Peyer's patch (tissue), 4 donors: ENCODE data around the gene KLHL29. TPM values are rescaled to one million over a fixed set of nuclear protein-coding genes. Genes with fewer than 3 reads are reported as not detected.

Experiments
- DNase-seq, 3 donors: peaks; one replicate each; pipeline ENCODE4 v3.0.0-alpha.2; 2017 to 2019
- H3K27ac ChIP-seq, 4 donors: fragments of 200-600 bp; sonication (generic); one replicate each; pipeline ENCODE4 v1.5.1; 2016 to 2019
- H3K27me3 ChIP-seq, 2 donors: fragments of 200-600 bp; sonication (generic); one replicate each; pipeline ENCODE4 v1.5.1; 2019
- H3K36me3 ChIP-seq, 3 donors: fragments of 200-600 bp; sonication (generic); one replicate each; pipeline ENCODE4 v1.5.1; 2016 to 2019
- H3K4me1 ChIP-seq, 4 donors: fragments of 200-600 bp; sonication (generic); one replicate each; pipeline ENCODE4 v1.5.1; 2016 to 2019
- H3K4me3 ChIP-seq, 4 donors: fragments of 200-600 bp; sonication (generic); 1 replicate in 3 of 4; 2 replicates in 1 of 4; pipeline ENCODE4 v1.5.1; 2016 to 2019; ENCODE audit warnings: mild to moderate bottlenecking in 1 of 4
- H3K9me3 ChIP-seq, 4 donors: fragments of 200-600 bp; sonication (generic); one replicate each; pipeline ENCODE4 v1.5.1; 2016 to 2019; ENCODE audit warnings: mild to moderate bottlenecking in 1 of 4
- CTCF ChIP-seq, 6 experiments: fragments of 450-650 bp in 4 of 6; fragments of 200-600 bp in 2 of 6; sonication (generic) in 1 of 6; IDR thresholded peaks; one replicate each; pipeline ENCODE4 v1.5.1; 2017 to 2019; ENCODE audit warnings: antibody characterized with exemption in 6 of 6, mild to moderate bottlenecking in 3 of 6, moderate library complexity in 1 of 6
- POLR2A ChIP-seq, 2 donors: fragments of 450-650 bp; IDR thresholded peaks; one replicate each; pipeline ENCODE4 v1.5.1; 2017; ENCODE audit warnings: antibody characterized with exemption in 2 of 2, mild to moderate bottlenecking in 2 of 2, moderate library complexity in 2 of 2
- total RNA-seq, 4 donors: library from RNA; depleted of rRNA; stranded (reverse); fragments of >200 nt; gene quantifications; one replicate each; pipeline ENCODE4 v1.1.0, GENCODE V29; 2016

Gene KLHL29
- total RNA-seq, 4 donors from 2014 or later = 1.1 to 18.2 (median 5.0) TPM

GRCh38 chr2:23491591-23492336, 106.8 kb downstream of the KLHL29 start:
- H3K9me3 ChIP-seq = no peaks in the 10 kb centered on the region
- peaks cover 0 to 13% (median 0%) of the 10 kb centered on the region in 4 donors for H3K4me1 ChIP-seq
- H3K4me3 ChIP-seq = no peak overlapping the region
- no peaks in the 10 kb centered on the region for H3K36me3 ChIP-seq
- H3K27me3 ChIP-seq = no peaks in the 10 kb centered on the region
- no peak for TF ChIP-seq POLR2A (IDR thresholded peaks at IDR 0.05)
- TF ChIP-seq CTCF (IDR thresholded peaks at IDR 0.05) = no peak
- no peak overlapping the region for H3K27ac ChIP-seq
- no peak for DNase-seq

- H3K4me3 ChIP-seq = no peak overlapping the region
- TF ChIP-seq POLR2A (IDR thresholded peaks at IDR 0.05) (no peak), CTCF (IDR thresholded peaks at IDR 0.05) (no peak)
- H3K27me3 ChIP-seq = no peaks in the 10 kb centered on the region
- H3K36me3 ChIP-seq = no peaks in the 10 kb centered on the region
- no peaks in the 10 kb centered on the region for H3K9me3 ChIP-seq
- H3K4me1 ChIP-seq = peaks cover 0 to 13% (median 0%) of the 10 kb centered on the region in 4 donors
- DNase-seq = no peak
- no peak overlapping the region for H3K27ac ChIP-seq
These were observed 107.3 kb downstream of the KLHL29 start for GRCh38 chr2:23492337-23492675.

- Histone ChIP-seq H3K27me3 (no peaks in the 10 kb centered on the region), H3K9me3 (no peaks in the 10 kb centered on the region), H3K4me1 (peaks cover 0 to 13% (median 0%) of the 10 kb centered on the region in 4 donors), H3K27ac (no peak overlapping the region), H3K4me3 (no peak overlapping the region), H3K36me3 (no peaks in the 10 kb centered on the region)
- no peak for DNase-seq
- TF ChIP-seq CTCF (IDR thresholded peaks at IDR 0.05) = no peak
These were observed 107.9 kb downstream of the KLHL29 start for GRCh38 chr2:23492921-23493320.

GRCh38 chr2:23493846-23494245, 108.9 kb downstream of the KLHL29 start:
- TF ChIP-seq POLR2A (IDR thresholded peaks at IDR 0.05) (no peak), CTCF (IDR thresholded peaks at IDR 0.05) (no peak)
- Histone ChIP-seq H3K4me1 (peaks cover 0 to 19% (median 0%) of the 10 kb centered on the region in 4 donors), H3K4me3 (no peak overlapping the region), H3K27ac (no peak overlapping the region), H3K9me3 (no peaks in the 10 kb centered on the region), H3K27me3 (no peaks in the 10 kb centered on the region), H3K36me3 (no peaks in the 10 kb centered on the region)
- no peak for DNase-seq

- Histone ChIP-seq H3K4me1 (peaks cover 0 to 20% (median 0%) of the 10 kb centered on the region in 4 donors), H3K27me3 (no peaks in the 10 kb centered on the region), H3K9me3 (no peaks in the 10 kb centered on the region), H3K4me3 (no peak overlapping the region), H3K27ac (no peak overlapping the region), H3K36me3 (no peaks in the 10 kb centered on the region)
- DNase-seq = no peak
- TF ChIP-seq CTCF (IDR thresholded peaks at IDR 0.05) = no peak
- no peak for TF ChIP-seq POLR2A (IDR thresholded peaks at IDR 0.05)
These were observed 109.3 kb downstream of the KLHL29 start for GRCh38 chr2:23494286-23494685.
